HG03575 (cell line): Measurements from ENCODE around the gene AGPAT4.
A peak's percentile ranks its signal among the peaks of the same experiment; 100 is the strongest.
"Not testable (repeated sequence)": the region's sequence is repeated elsewhere in the genome, so short reads cannot be mapped to it uniquely, and the experiment has no call there.

Source experiments
- ATAC-seq: cut with Tn5 transposase; IDR thresholded peaks from one replicate; pipeline ENCODE4 v1.9.1; 2021; ENCODE audit not compliant: unreplicated experiment, insufficient number of reproducible peaks, low FRiP score; ENCODE audit errors: extremely low read depth

Gene AGPAT4, protein sequence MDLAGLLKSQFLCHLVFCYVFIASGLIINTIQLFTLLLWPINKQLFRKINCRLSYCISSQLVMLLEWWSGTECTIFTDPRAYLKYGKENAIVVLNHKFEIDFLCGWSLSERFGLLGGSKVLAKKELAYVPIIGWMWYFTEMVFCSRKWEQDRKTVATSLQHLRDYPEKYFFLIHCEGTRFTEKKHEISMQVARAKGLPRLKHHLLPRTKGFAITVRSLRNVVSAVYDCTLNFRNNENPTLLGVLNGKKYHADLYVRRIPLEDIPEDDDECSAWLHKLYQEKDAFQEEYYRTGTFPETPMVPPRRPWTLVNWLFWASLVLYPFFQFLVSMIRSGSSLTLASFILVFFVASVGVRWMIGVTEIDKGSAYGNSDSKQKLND

DNA sequence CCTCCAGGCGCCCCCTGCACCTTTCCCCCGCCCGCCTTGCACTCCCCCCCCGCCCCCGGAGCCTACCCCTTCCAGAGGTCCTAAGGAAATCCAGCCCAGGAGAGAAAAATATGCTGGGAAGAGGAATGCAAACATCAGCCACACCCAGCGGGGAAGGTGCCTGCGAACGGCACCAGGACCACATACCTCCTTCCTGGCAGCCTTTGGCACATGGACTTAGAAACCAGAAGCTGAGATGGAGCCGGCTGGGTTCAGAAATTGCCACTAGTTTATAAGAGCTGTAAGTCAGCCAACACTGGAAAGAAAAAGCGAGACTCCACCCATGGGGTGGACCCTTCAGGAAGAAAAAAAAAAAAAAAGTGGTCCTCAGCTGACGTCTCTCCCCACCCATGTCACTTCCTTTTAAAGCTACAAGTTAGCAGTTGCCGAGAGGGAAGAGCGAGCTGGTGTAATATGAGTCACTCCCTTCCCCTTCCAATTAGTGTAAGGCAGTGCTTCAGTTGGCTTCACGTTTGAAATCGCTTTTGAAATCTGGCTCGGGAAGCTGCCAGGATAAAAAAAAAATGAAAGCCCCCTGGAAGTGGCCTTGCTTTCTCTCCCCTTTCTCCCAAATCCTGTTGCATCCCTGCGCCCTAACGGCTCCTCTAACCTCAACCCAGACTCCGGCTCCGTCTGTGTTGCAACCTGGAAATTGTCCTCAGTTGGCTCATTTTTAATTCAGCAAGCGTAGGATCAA lies at the start of gene AGPAT4:
Gene AGPAT4 (minus strand): TSS at position 310 of the 736 bp plus-strand sequence. CDS start 41,848 bp downstream, outside the sequence.
- peak; percentile 99 for ATAC-seq

- ATAC-seq, result no peak
Observed at GRCh38 chr6:161319231-161319630, 45.4 kb upstream of the AGPAT4 start.

DNA sequence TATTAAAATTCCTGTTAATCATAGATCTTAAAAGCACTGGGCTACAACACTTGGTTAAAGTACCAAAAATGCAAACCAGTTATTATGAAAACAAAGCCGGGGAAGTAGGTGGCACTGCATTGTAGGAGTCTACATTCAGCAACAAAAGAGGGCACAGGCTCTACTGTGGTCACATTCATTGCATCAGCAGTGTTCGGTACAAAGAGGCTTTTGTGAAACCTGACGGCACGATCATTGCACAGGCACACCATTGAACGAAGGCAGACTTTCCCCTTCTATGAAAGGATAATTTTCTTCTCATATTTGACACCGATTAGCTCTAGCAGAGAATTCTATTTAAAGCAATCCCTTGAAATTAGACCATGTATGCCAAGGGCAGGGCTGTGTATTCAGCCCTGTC lies 44.6 kb upstream of the AGPAT4 start:
- ATAC-seq, result no peak

DNA sequence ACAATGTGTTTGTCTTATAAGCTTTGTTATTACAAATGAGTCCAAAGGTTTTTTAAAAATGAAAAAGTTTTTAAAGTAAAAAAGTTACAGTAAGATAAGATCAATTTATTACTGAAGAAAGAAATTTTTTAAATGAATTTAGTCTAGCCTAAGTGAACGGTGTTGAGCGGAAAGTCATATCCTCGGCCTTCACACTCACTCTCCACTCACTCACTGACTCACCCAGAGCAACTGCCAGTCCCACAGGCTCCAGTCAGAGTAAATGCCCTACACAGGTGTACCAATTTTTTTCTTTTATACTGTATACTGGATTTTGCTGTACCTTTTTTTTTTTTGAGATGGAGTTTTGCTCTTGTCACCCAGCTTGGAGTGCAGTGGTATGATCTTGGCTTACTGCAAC lies 42.7 kb upstream of the AGPAT4 start:
- no peak for ATAC-seq

DNA sequence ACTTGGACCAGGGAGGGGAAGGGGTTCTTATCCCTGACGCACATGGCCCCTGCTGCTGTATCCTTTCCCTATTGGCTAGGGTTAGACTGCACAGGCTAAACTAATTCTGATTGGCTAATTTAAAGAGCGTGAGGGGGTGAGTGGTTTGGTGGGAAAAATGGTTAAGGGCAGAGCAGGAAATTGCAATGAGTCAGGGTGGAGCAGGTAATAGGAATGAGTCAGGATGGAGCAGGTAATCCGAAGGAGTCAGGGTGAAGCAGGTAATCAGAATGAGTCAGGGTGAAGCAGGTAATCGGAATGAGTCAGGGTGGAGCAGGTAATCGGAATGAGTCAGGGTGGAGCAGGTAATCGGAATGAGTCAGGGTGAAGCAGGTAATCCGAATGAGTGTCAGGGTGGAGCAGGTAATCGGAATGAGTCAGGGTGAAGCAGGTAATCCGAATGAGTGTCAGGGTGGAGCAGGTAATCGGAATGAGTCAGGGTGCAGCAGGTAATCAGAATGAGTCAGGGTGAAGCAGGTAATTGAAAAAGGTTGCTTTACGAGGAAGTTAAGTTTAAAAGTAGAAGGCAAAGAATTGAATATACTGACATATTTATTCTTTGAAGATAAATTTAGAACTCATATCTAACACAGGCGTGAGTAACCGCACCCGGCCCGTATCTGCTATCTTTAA lies 41.5 kb upstream of the AGPAT4 start:
- ATAC-seq, result not testable (repeated sequence)

GRCh38 chr6:161314541-161315245 lies 40.8 kb upstream of the AGPAT4 start:
- not testable (repeated sequence) for ATAC-seq

GRCh38 chr6:161313940-161314509 lies 40.2 kb upstream of the AGPAT4 start:
- ATAC-seq, result no peak

DNA sequence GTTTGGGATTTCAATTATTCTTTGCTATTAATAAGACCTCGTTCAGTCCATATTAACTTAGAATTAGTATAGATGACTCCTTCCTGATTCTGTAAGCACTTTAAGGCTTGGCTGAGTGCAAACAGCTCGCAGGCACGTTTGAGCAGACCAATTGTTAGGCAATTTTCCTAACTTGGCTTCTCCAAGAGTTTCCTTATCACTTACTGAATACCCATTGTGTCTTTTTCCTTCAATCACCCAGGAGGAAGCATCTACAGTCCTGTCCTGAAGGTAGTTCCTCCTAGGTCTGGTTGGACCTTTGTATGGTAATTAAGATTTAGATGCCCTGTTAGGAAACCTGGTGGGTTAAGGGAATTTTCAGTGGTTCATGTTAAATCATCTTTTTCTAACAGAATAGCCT lies 39.6 kb upstream of the AGPAT4 start:
- ATAC-seq, result not testable (repeated sequence)

GRCh38 chr6:161309774-161310173 lies 35.9 kb upstream of the AGPAT4 start:
- not testable (repeated sequence) for ATAC-seq

- ATAC-seq, result no peak
Observed at GRCh38 chr6:161308075-161308655, 34.3 kb upstream of the AGPAT4 start.

GRCh38 chr6:161305860-161306259 lies 32.0 kb upstream of the AGPAT4 start:
- no peak for ATAC-seq

- ATAC-seq, result no peak
Observed at GRCh38 chr6:161303628-161304340, 29.9 kb upstream of the AGPAT4 start.

DNA sequence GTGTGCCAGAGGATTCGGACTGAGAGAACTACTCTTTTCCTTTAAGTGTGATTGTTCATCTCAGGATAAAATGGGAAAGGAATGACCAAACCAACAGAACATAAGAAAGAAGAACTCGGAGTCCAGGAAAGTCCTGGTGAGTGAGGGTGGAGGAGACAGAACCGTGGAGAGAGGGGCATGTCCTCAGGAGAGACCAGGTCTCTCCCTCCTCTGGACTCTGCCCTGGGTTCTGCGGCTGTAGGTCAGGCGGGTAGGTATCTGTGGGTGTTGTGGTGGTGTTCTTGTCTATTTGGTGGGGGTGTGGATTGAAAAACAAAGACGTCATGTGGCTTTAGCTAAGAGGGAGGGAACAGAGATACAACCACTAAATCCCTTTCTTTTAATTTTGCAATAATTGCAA lies 29.1 kb upstream of the AGPAT4 start:
- no peak for ATAC-seq

DNA sequence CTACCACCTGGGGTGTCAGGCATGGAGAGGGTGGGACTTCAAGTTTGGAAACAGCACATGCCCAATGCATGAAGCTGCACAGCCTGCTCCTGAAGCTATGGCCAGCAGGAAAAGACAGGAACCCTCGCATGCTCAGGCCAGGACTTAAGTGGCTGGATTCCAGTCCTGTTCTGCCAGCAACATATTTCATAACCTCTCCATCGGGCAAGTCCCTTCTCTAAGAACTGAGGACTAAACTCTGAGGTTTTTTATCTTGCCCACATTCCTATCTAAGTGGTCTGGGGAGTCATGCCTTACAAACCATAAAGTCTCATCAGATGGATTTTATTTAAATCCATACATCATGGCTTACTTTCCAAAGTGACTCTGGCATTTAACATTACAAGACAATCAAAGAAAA lies 27.5 kb upstream of the AGPAT4 start:
- ATAC-seq, result no peak

GRCh38 chr6:161300823-161301222 lies 27.0 kb upstream of the AGPAT4 start:
- no peak for ATAC-seq

DNA sequence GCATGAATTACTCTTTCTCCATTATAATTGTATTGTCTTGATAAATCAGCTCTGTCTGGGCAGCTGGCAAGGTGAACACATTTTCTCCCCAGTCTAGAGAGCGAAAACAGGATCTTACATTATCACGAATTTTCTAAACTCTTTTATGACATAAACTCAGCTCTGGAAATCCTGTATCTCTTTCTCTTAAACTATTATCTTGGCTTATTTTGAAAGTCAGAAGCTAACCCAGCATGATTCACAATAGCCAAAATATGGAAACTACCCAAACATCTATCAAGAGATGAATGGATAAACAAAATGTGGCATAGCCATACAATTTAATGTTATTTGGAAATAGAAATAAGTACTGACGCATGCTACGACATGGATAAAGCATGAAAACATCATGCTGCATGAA lies 25.9 kb upstream of the AGPAT4 start:
- no peak for ATAC-seq

DNA sequence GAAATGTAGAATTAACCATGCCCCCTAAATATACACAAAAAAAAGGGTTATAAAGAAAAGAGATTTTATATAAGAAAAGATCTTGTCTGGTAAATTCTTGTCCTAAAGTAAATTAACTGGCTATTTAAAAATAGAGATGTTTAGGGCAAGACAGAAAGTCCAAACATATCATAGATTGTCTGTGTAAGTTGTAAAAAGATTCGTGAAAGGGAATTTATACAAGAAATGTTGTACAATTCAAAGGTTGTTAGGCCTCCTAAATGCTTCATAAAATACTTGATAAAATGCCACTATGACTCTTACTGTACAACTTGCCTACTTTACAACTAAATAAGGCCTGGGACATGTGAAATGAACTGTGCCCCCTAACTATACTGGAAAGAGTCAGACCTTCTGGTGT lies 21.9 kb upstream of the AGPAT4 start:
- ATAC-seq, result no peak

- ATAC-seq, result no peak
Observed at GRCh38 chr6:161292650-161293281, 18.9 kb upstream of the AGPAT4 start.
